NCI-H2196 (cell line): Measurements from ENCODE around the gene ZNF69.

ENCODE experiments used
- DNase-seq: peaks from one replicate; lab custom pipeline; 2025; ENCODE audit not compliant: unreplicated experiment; lab: John Stamatoyannopoulos, UW

The ZNF69 gene

GRCh38 chr19:11950312-11950711 is 62.7 kb downstream of the ZNF69 start:
- DNase-seq, result no peak
